Mesenchymal stem cell (in vitro differentiated cells and primary cell): Measurements from ENCODE around the gene MSI2.

Source experiments
- DNase-seq: peaks from one replicate; pipeline ENCODE4 v3.0.0-alpha.2; 2013
- H2AFZ ChIP-seq: one replicate; pipeline ENCODE4 v1.6.1; 2013; ENCODE audit warnings: low read depth, mild to moderate bottlenecking, control low read depth, inconsistent platforms, low read length, moderate library complexity
- H2AK5ac ChIP-seq: 2 replicates; pipeline ENCODE4 v1.6.1; 2013; ENCODE audit warnings: low read length, moderate library complexity, mild to moderate bottlenecking, inconsistent platforms; ENCODE audit not compliant: severe bottlenecking
- H2BK120ac ChIP-seq: one replicate; pipeline ENCODE4 v1.6.1; 2013; ENCODE audit warnings: low read depth, mild to moderate bottlenecking, inconsistent platforms, low read length, moderate library complexity
- H2BK12ac ChIP-seq, 2 experiments: one replicate each; pipeline ENCODE4 v1.6.1; 2013; ENCODE audit warnings: inconsistent platforms in 2 of 2, low read length in 2 of 2, mild to moderate bottlenecking in 2 of 2, moderate library complexity in 2 of 2, control low read depth in 1 of 2
- H2BK15ac ChIP-seq: one replicate; pipeline ENCODE4 v1.6.1; 2013; ENCODE audit warnings: mild to moderate bottlenecking, low read depth, inconsistent platforms; ENCODE audit not compliant: poor library complexity, severe bottlenecking
- H2BK5ac ChIP-seq: 2 replicates; pipeline ENCODE4 v1.6.1; 2013; ENCODE audit warnings: low read depth, mild to moderate bottlenecking, low read length, control low read depth, inconsistent platforms; ENCODE audit not compliant: poor library complexity, severe bottlenecking
- H3K14ac ChIP-seq, 2 experiments: one replicate each; pipeline ENCODE4 v1.6.1; 2013; ENCODE audit warnings: inconsistent platforms in 2 of 2, low read length in 2 of 2, control low read depth in 1 of 2, mild to moderate bottlenecking in 1 of 2, moderate library complexity in 1 of 2
- H3K18ac ChIP-seq, 2 experiments: one replicate each; pipeline ENCODE4 v1.6.1; 2013; ENCODE audit warnings: inconsistent platforms in 2 of 2, low read length in 2 of 2, control low read depth in 1 of 2, low read depth in 1 of 2, mild to moderate bottlenecking in 1 of 2
- H3K23ac ChIP-seq, 2 experiments: one replicate each; pipeline ENCODE4 v1.6.1; 2013; ENCODE audit warnings: inconsistent platforms in 2 of 2, low read length in 2 of 2, mild to moderate bottlenecking in 2 of 2, moderate library complexity in 2 of 2, control low read depth in 1 of 2
- H3K27ac ChIP-seq: 2 replicates; pipeline ENCODE4 v1.5.1; 2013; ENCODE audit warnings: mild to moderate bottlenecking, moderate library complexity, low read length, control low read depth, inconsistent platforms; ENCODE audit not compliant: poor library complexity, severe bottlenecking
- H3K27me3 ChIP-seq, 2 experiments: 2 replicates each; pipeline versions ENCODE4 v1.6.1 to v1.7.0; 2013; ENCODE audit warnings: low read length in 2 of 2, mild to moderate bottlenecking in 2 of 2, moderate library complexity in 2 of 2, control low read depth in 1 of 2, inconsistent platforms in 1 of 2; ENCODE audit not compliant: control insufficient read depth in 1 of 2, insufficient read depth in 1 of 2
- H3K36me3 ChIP-seq, 2 experiments: 2 replicates each; pipeline versions ENCODE4 v1.6.1 to v1.7.0; 2013; ENCODE audit warnings: low read length in 2 of 2, control low read depth in 1 of 2, inconsistent platforms in 1 of 2, low read depth in 1 of 2, mild to moderate bottlenecking in 1 of 2; ENCODE audit not compliant: insufficient read depth in 2 of 2, control insufficient read depth in 1 of 2
- H3K4ac ChIP-seq, 2 experiments: one replicate each; pipeline ENCODE4 v1.6.1; 2013; ENCODE audit warnings: inconsistent platforms in 2 of 2, low read length in 2 of 2, mild to moderate bottlenecking in 2 of 2, moderate library complexity in 2 of 2, control low read depth in 1 of 2, low read depth in 1 of 2
- H3K4me1 ChIP-seq: 2 replicates; pipeline ENCODE4 v1.6.1; 2013; ENCODE audit warnings: low read depth, low read length, control low read depth; ENCODE audit not compliant: control insufficient read depth, insufficient read depth
- H3K4me2 ChIP-seq: 2 replicates; pipeline ENCODE4 v1.6.1; 2013; ENCODE audit warnings: low read length, mild to moderate bottlenecking, inconsistent platforms; ENCODE audit not compliant: poor library complexity, severe bottlenecking
- H3K4me3 ChIP-seq, 2 experiments: 2 replicates each; pipeline versions ENCODE4 v1.5.1 to v1.7.0; 2013; ENCODE audit warnings: low read length in 2 of 2, mild to moderate bottlenecking in 2 of 2, control low read depth in 1 of 2, low read depth in 1 of 2; ENCODE audit not compliant: insufficient read depth in 1 of 2
- H3K79me1 ChIP-seq: replicated peaks from 2 replicates; pipeline ENCODE4 v1.6.1; 2013; ENCODE audit warnings: mild to moderate bottlenecking, control low read depth, low read length, inconsistent platforms; ENCODE audit not compliant: poor library complexity, severe bottlenecking
- H3K9ac ChIP-seq: 2 replicates; pipeline ENCODE4 v1.7.0; 2013; ENCODE audit warnings: mild to moderate bottlenecking, low read length, moderate library complexity
- H3K9me3 ChIP-seq: 2 replicates; pipeline ENCODE4 v1.7.0; 2013; ENCODE audit warnings: mild to moderate bottlenecking, low read length; ENCODE audit not compliant: control insufficient read depth
- H4K8ac ChIP-seq: one replicate; pipeline ENCODE4 v1.6.1; 2013; ENCODE audit warnings: inconsistent platforms, mild to moderate bottlenecking, low read length, moderate library complexity
- H4K91ac ChIP-seq: one replicate; pipeline ENCODE4 v1.6.1; 2013; ENCODE audit warnings: mild to moderate bottlenecking, low read length, inconsistent platforms
- WGBS: methylation state at CpG from one replicate; pipeline ENCODE4 v1.1.7; 2013; ENCODE audit warnings: mixed read lengths; 5-methylcytosine and 5-hydroxymethylcytosine counted together

Gene MSI2

DNA sequence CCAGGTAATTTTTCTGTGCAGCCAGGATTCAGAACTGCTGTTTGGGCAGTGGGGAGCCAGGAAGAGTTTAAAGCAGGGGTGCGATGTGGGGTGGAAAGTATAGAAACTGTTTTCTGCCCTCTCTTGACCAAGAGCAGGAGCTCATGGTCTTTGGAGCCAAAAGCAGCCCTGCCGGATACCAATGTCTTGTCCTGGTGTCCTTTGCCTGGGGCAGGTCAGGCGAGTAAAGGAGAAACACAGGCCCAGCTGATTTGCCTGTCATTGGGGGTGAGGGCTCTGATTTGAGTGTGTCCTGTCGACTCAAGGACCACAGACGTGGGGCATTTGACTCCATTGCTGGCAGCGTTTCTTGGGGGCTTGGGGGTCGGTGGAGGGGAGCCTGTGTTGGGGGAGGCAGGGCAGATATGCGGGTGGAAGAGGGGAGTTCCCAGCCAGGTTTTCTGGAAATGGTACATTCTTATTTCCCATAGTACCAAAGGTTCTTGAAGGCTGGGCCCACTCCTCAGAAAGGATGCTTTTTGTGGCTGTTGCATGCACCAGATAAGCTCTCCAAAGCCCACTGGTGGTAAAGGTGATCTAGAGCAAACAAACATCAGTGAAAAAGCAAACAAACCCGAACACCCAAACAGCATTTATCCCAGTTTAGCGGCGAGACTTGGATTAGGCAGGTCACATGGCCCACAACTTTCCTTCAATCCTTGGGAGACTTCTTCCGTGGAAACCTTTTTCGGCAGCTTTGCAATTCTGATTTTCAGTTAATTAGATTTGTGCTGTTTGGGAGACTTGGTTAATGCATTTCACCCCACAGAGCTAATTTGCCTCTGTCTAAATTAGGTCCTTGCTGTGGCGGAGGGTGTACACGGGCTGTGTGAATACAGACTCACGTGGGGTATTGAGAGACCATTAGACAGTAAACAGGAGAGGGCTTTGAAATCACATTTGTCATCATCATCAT is 59.0 kb downstream of the MSI2 start:
- H3K14ac ChIP-seq = no peak overlapping the region
- H3K9me3 ChIP-seq = no peaks in the 10 kb centered on the region
- H4K8ac ChIP-seq = no peak overlapping the region
- H3K4me3 ChIP-seq = no peak overlapping the region
- H3K4me1 ChIP-seq = peaks cover 4% of the 10 kb centered on the region
- no peaks in the 10 kb centered on the region for H3K27me3 ChIP-seq
- no peak overlapping the region for H2AFZ ChIP-seq
- H2BK5ac ChIP-seq = no peak overlapping the region
- peaks cover 0 to 20% of the 10 kb centered on the region in 2 experiments for H3K36me3 ChIP-seq
- H2AK5ac ChIP-seq = no peak overlapping the region
- H3K27ac ChIP-seq = no peak overlapping the region
- no peak overlapping the region for H3K4ac ChIP-seq
- no peak overlapping the region for H4K91ac ChIP-seq
- H3K4me2 ChIP-seq = no peak overlapping the region
- no peak overlapping the region for H2BK15ac ChIP-seq
- no peak overlapping the region for H3K23ac ChIP-seq
- peaks cover 60% of the 10 kb centered on the region for H3K79me1 ChIP-seq
- H2BK120ac ChIP-seq = no peak overlapping the region
- H3K18ac ChIP-seq = no peak overlapping the region
- DNase-seq = no peak
- WGBS = 92% methylated on average over 13 of the region's 16 CpGs
- no peak overlapping the region for H3K9ac ChIP-seq
- H2BK12ac ChIP-seq = no peak overlapping the region

DNA sequence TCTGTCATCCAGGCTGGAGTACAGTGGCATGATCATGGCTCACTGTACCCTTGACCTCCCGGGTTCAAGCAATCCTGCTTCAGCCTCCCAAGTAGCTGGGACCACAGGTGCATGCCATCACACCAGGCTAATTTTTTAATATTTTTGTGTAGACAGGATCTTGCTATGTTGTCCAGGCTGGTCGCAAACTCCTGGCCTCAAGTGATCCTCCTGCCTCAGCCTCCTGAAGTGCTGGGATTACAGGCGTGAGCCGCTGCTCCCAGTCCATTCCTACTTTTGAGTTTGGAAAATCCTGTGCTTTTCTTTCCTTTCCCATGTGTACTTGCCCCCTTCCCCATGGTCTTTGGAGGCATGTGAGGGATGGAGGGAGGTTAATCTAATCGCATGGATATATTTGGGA is 60.0 kb downstream of the MSI2 start:
- Histone ChIP-seq H3K23ac (no peak overlapping the region), H2AK5ac (no peak overlapping the region), H4K91ac (no peak overlapping the region), H3K9me3 (no peaks in the 10 kb centered on the region), H3K4ac (no peak overlapping the region), H2BK120ac (no peak overlapping the region), H3K4me2 (no peak overlapping the region), H2BK15ac (no peak overlapping the region), H3K18ac (no peak overlapping the region), H3K14ac (no peak overlapping the region), H3K79me1 (peaks cover 59% of the 10 kb centered on the region), H3K9ac (no peak overlapping the region), H3K27me3 (no peaks in the 10 kb centered on the region), H3K27ac (no peak overlapping the region), H3K4me1 (peaks cover 4% of the 10 kb centered on the region), H2AFZ (no peak overlapping the region), H2BK12ac (no peak overlapping the region), H4K8ac (no peak overlapping the region), H2BK5ac (no peak overlapping the region), H3K4me3 (no peak overlapping the region), H3K36me3 (peaks cover 0 to 19% of the 10 kb centered on the region in 2 experiments)
- DNase-seq = no peak
- WGBS = 100% methylated on average over 4 of the region's 5 CpGs

DNA sequence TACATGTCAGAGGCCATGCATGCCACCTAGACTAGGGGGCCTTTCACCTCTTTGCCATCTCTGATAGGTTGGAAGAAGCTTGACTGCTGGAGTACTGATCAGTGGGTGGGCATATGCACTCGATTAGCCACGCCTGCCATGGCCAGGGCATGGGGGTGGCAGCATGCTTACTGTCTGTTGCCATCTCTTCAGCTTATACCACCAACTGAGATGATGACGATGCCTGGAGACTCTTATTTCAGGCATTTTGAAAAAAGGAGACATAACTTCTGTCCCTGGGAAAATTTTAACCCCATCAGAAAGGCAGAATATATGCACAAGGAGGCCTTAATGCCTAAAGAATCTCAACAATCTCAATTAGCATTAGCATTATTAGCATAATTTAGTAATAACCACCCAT is 60.8 kb downstream of the MSI2 start:
- no peak overlapping the region for H2BK15ac ChIP-seq
- H3K4me1 ChIP-seq = peaks cover 2% of the 10 kb centered on the region
- WGBS = 99% methylated on average over 3 of the region's 3 CpGs

DNA sequence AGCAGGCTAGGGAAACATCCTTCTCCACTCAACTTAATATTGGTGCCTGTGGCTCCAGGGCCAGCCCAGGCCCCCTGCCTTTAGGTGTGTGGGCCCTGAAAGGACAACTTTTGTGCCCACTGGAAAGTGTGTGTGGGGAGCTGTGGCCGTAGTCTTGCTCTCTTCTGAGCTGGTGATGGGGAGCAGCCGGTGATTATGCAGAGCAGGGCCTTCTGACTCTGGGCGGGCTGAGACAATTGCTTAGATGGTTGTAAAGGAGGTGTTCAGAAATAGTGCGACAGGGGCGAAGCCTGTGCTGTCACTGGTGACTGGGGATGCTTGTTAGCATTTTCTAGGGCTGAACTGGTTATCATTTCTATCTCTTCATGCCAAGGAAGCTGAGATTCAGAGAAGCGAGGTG is 62.6 kb downstream of the MSI2 start:
- H3K18ac ChIP-seq = no peak overlapping the region
- H2BK12ac ChIP-seq = no peak overlapping the region
- no peak overlapping the region for H3K27ac ChIP-seq
- no peak overlapping the region for H3K4me2 ChIP-seq
- H3K27me3 ChIP-seq = no peaks in the 10 kb centered on the region
- no peak overlapping the region for H3K23ac ChIP-seq
- H2AK5ac ChIP-seq = no peak overlapping the region
- H3K4me1 ChIP-seq = peaks cover 2% of the 10 kb centered on the region
- no peak overlapping the region for H2BK5ac ChIP-seq
- H3K4me3 ChIP-seq = no peak overlapping the region
- no peak overlapping the region for H2AFZ ChIP-seq
- WGBS = 98% methylated on average over 6 of the region's 6 CpGs
- H2BK120ac ChIP-seq = no peak overlapping the region
- no peak overlapping the region for H2BK15ac ChIP-seq
- H3K4ac ChIP-seq = no peak overlapping the region
- DNase-seq = no peak
- peaks cover 0 to 22% of the 10 kb centered on the region in 2 experiments for H3K36me3 ChIP-seq
- no peaks in the 10 kb centered on the region for H3K9me3 ChIP-seq
- H3K79me1 ChIP-seq = peaks cover 63% of the 10 kb centered on the region
- no peak overlapping the region for H4K91ac ChIP-seq
- no peak overlapping the region for H3K14ac ChIP-seq
- H4K8ac ChIP-seq = no peak overlapping the region
- H3K9ac ChIP-seq = no peak overlapping the region

More for the DNA sequence above, 60.8 kb downstream of the MSI2 start:
- H3K4me3 ChIP-seq = no peak overlapping the region
- no peak for DNase-seq
- H4K91ac ChIP-seq = no peak overlapping the region
- no peak overlapping the region for H2AK5ac ChIP-seq
- no peak overlapping the region for H2BK5ac ChIP-seq
- H3K36me3 ChIP-seq = peaks cover 0 to 19% of the 10 kb centered on the region in 2 experiments
- H3K4ac ChIP-seq = no peak overlapping the region
- H2AFZ ChIP-seq = no peak overlapping the region
- no peak overlapping the region for H3K27ac ChIP-seq
- H3K9me3 ChIP-seq = no peaks in the 10 kb centered on the region
- no peak overlapping the region for H3K4me2 ChIP-seq
- no peak overlapping the region for H2BK120ac ChIP-seq
- H3K9ac ChIP-seq = no peak overlapping the region
- no peak overlapping the region for H3K23ac ChIP-seq
- H3K27me3 ChIP-seq = no peaks in the 10 kb centered on the region
- peaks cover 57% of the 10 kb centered on the region for H3K79me1 ChIP-seq
- no peak overlapping the region for H2BK12ac ChIP-seq
- H4K8ac ChIP-seq = no peak overlapping the region
- H3K18ac ChIP-seq = no peak overlapping the region
- H3K14ac ChIP-seq = no peak overlapping the region
